ENCODE measurements around the gene MOB3B.

The MOB3B gene

GRCh38 chr9:27391040-27391895, 138.3 kb downstream of the MOB3B start:
- Histone ChIP-seq H3K4me1 (ENCODE audit: control insufficient read depth in 5 of 5, insufficient read depth in 5 of 5, low read length in 5 of 5) (peaks cover 0 to 18% (median 14%) of the 10 kb centered on the region in 5 donors), H3K4me3 (ENCODE audit: low read depth in 1 of 5, low read length in 5 of 5) (no peak overlapping the region), H3K27me3 (ENCODE audit: control insufficient read depth in 5 of 5, insufficient read depth in 4 of 5, low read length in 5 of 5) (no peaks in the 10 kb centered on the region), H3K27ac (ENCODE audit: low read depth, low read length) (no peak overlapping the region), H3K36me3 (ENCODE audit: control insufficient read depth in 5 of 5, insufficient read depth in 5 of 5, low read length in 5 of 5) (no peaks in the 10 kb centered on the region), H3K9me3 (ENCODE audit: control insufficient read depth in 5 of 5, low read length in 5 of 5) (no peaks in the 10 kb centered on the region), H3K9ac (ENCODE audit: low read length in 5 of 5) (no peak overlapping the region)

- no peaks in the 10 kb centered on the region for H3K36me3 ChIP-seq (ENCODE audit: control insufficient read depth in 5 of 5, insufficient read depth in 5 of 5, low read length in 5 of 5)
- no peak overlapping the region for H3K9ac ChIP-seq (ENCODE audit: low read length in 5 of 5)
- no peak overlapping the region for H3K4me3 ChIP-seq (ENCODE audit: low read depth in 1 of 5, low read length in 5 of 5)
- H3K4me1 ChIP-seq (ENCODE audit: control insufficient read depth in 5 of 5, insufficient read depth in 5 of 5, low read length in 5 of 5), result peaks cover 0 to 6% (median 4%) of the 10 kb centered on the region in 5 donors
- no peaks in the 10 kb centered on the region for H3K9me3 ChIP-seq (ENCODE audit: control insufficient read depth in 5 of 5, low read length in 5 of 5)
- H3K27ac ChIP-seq (ENCODE audit: low read depth, low read length), result no peak overlapping the region
- no peaks in the 10 kb centered on the region for H3K27me3 ChIP-seq (ENCODE audit: control insufficient read depth in 5 of 5, insufficient read depth in 4 of 5, low read length in 5 of 5)
These were observed 141.5 kb downstream of the MOB3B start for GRCh38 chr9:27388150-27388549.

- Histone ChIP-seq H3K4me3 (ENCODE audit: low read depth in 1 of 5, low read length in 5 of 5) (no peak overlapping the region), H3K9ac (ENCODE audit: low read length in 5 of 5) (no peak overlapping the region), H3K9me3 (ENCODE audit: control insufficient read depth in 5 of 5, low read length in 5 of 5) (no peaks in the 10 kb centered on the region), H3K27me3 (ENCODE audit: control insufficient read depth in 5 of 5, insufficient read depth in 4 of 5, low read length in 5 of 5) (no peaks in the 10 kb centered on the region), H3K4me1 (ENCODE audit: control insufficient read depth in 5 of 5, insufficient read depth in 5 of 5, low read length in 5 of 5) (peaks cover 0 to 6% (median 4%) of the 10 kb centered on the region in 5 donors), H3K36me3 (ENCODE audit: control insufficient read depth in 5 of 5, insufficient read depth in 5 of 5, low read length in 5 of 5) (no peaks in the 10 kb centered on the region), H3K27ac (ENCODE audit: low read depth, low read length) (no peak overlapping the region)
These were observed 141.9 kb downstream of the MOB3B start for GRCh38 chr9:27387722-27388121.

- no peaks in the 10 kb centered on the region for H3K9me3 ChIP-seq (ENCODE audit: control insufficient read depth in 5 of 5, low read length in 5 of 5)
- H3K4me1 ChIP-seq (ENCODE audit: control insufficient read depth in 5 of 5, insufficient read depth in 5 of 5, low read length in 5 of 5), result peaks cover 0 to 6% (median 4%) of the 10 kb centered on the region in 5 donors
- H3K27me3 ChIP-seq (ENCODE audit: control insufficient read depth in 5 of 5, insufficient read depth in 4 of 5, low read length in 5 of 5), result no peaks in the 10 kb centered on the region
- no peak overlapping the region for H3K27ac ChIP-seq (ENCODE audit: low read depth, low read length)
- H3K4me3 ChIP-seq (ENCODE audit: low read depth in 1 of 5, low read length in 5 of 5), result no peak overlapping the region
- no peaks in the 10 kb centered on the region for H3K36me3 ChIP-seq (ENCODE audit: control insufficient read depth in 5 of 5, insufficient read depth in 5 of 5, low read length in 5 of 5)
- H3K9ac ChIP-seq (ENCODE audit: low read length in 5 of 5), result no peak overlapping the region
These were observed 143.0 kb downstream of the MOB3B start for GRCh38 chr9:27386571-27387091.

GRCh38 chr9:27385606-27386322, 143.8 kb downstream of the MOB3B start:
- H3K9ac ChIP-seq (ENCODE audit: low read length in 5 of 5), result no peak overlapping the region
- no peaks in the 10 kb centered on the region for H3K27me3 ChIP-seq (ENCODE audit: control insufficient read depth in 5 of 5, insufficient read depth in 4 of 5, low read length in 5 of 5)
- H3K36me3 ChIP-seq (ENCODE audit: control insufficient read depth in 5 of 5, insufficient read depth in 5 of 5, low read length in 5 of 5), result no peaks in the 10 kb centered on the region
- H3K9me3 ChIP-seq (ENCODE audit: control insufficient read depth in 5 of 5, low read length in 5 of 5), result no peaks in the 10 kb centered on the region
- H3K4me3 ChIP-seq (ENCODE audit: low read depth in 1 of 5, low read length in 5 of 5), result no peak overlapping the region
- no peak overlapping the region for H3K27ac ChIP-seq (ENCODE audit: low read depth, low read length)
- peaks cover 0 to 6% (median 4%) of the 10 kb centered on the region in 5 donors for H3K4me1 ChIP-seq (ENCODE audit: control insufficient read depth in 5 of 5, insufficient read depth in 5 of 5, low read length in 5 of 5)

GRCh38 chr9:27384262-27385014, 145.2 kb downstream of the MOB3B start:
- Histone ChIP-seq H3K4me1 (ENCODE audit: control insufficient read depth in 5 of 5, insufficient read depth in 5 of 5, low read length in 5 of 5) (peaks cover 0 to 6% (median 4%) of the 10 kb centered on the region in 5 donors), H3K4me3 (ENCODE audit: low read depth in 1 of 5, low read length in 5 of 5) (no peak overlapping the region), H3K9ac (ENCODE audit: low read length in 5 of 5) (no peak overlapping the region), H3K36me3 (ENCODE audit: control insufficient read depth in 5 of 5, insufficient read depth in 5 of 5, low read length in 5 of 5) (no peaks in the 10 kb centered on the region), H3K27ac (ENCODE audit: low read depth, low read length) (no peak overlapping the region), H3K9me3 (ENCODE audit: control insufficient read depth in 5 of 5, low read length in 5 of 5) (no peaks in the 10 kb centered on the region), H3K27me3 (ENCODE audit: control insufficient read depth in 5 of 5, insufficient read depth in 4 of 5, low read length in 5 of 5) (no peaks in the 10 kb centered on the region)

GRCh38 chr9:27383524-27383923, 146.1 kb downstream of the MOB3B start:
- H3K9me3 ChIP-seq (ENCODE audit: control insufficient read depth in 5 of 5, low read length in 5 of 5), result no peaks in the 10 kb centered on the region
- H3K4me3 ChIP-seq (ENCODE audit: low read depth in 1 of 5, low read length in 5 of 5), result no peak overlapping the region
- H3K36me3 ChIP-seq (ENCODE audit: control insufficient read depth in 5 of 5, insufficient read depth in 5 of 5, low read length in 5 of 5), result no peaks in the 10 kb centered on the region
- no peak overlapping the region for H3K9ac ChIP-seq (ENCODE audit: low read length in 5 of 5)
- no peak overlapping the region for H3K27ac ChIP-seq (ENCODE audit: low read depth, low read length)
- H3K4me1 ChIP-seq (ENCODE audit: control insufficient read depth in 5 of 5, insufficient read depth in 5 of 5, low read length in 5 of 5), result peaks cover 0 to 6% (median 4%) of the 10 kb centered on the region in 5 donors
- no peaks in the 10 kb centered on the region for H3K27me3 ChIP-seq (ENCODE audit: control insufficient read depth in 5 of 5, insufficient read depth in 4 of 5, low read length in 5 of 5)

- Histone ChIP-seq H3K36me3 (ENCODE audit: control insufficient read depth in 5 of 5, insufficient read depth in 5 of 5, low read length in 5 of 5) (no peaks in the 10 kb centered on the region), H3K4me1 (ENCODE audit: control insufficient read depth in 5 of 5, insufficient read depth in 5 of 5, low read length in 5 of 5) (peaks cover 0 to 6% (median 4%) of the 10 kb centered on the region in 5 donors), H3K9ac (ENCODE audit: low read length in 5 of 5) (no peak overlapping the region), H3K27me3 (ENCODE audit: control insufficient read depth in 5 of 5, insufficient read depth in 4 of 5, low read length in 5 of 5) (no peaks in the 10 kb centered on the region), H3K4me3 (ENCODE audit: low read depth in 1 of 5, low read length in 5 of 5) (no peak overlapping the region), H3K9me3 (ENCODE audit: control insufficient read depth in 5 of 5, low read length in 5 of 5) (no peaks in the 10 kb centered on the region), H3K27ac (ENCODE audit: low read depth, low read length) (no peak overlapping the region)
These were observed 146.6 kb downstream of the MOB3B start for GRCh38 chr9:27382975-27383374.

- no peaks in the 10 kb centered on the region for H3K27me3 ChIP-seq (ENCODE audit: control insufficient read depth in 5 of 5, insufficient read depth in 4 of 5, low read length in 5 of 5)
- H3K27ac ChIP-seq (ENCODE audit: low read depth, low read length), result no peak overlapping the region
- no peak overlapping the region for H3K4me3 ChIP-seq (ENCODE audit: low read depth in 1 of 5, low read length in 5 of 5)
- H3K9ac ChIP-seq (ENCODE audit: low read length in 5 of 5), result no peak overlapping the region
- peaks cover 0 to 13% (median 10%) of the 10 kb centered on the region in 5 donors for H3K4me1 ChIP-seq (ENCODE audit: control insufficient read depth in 5 of 5, insufficient read depth in 5 of 5, low read length in 5 of 5)
- H3K9me3 ChIP-seq (ENCODE audit: control insufficient read depth in 5 of 5, low read length in 5 of 5), result no peaks in the 10 kb centered on the region
- H3K36me3 ChIP-seq (ENCODE audit: control insufficient read depth in 5 of 5, insufficient read depth in 5 of 5, low read length in 5 of 5), result no peaks in the 10 kb centered on the region
These were observed 147.3 kb downstream of the MOB3B start for GRCh38 chr9:27382308-27382707.
